Transverse colon (tissue), 4 donors: Measurements from ENCODE around the gene FOXP1. TPM values are rescaled to one million over a fixed set of nuclear protein-coding genes. Genes with fewer than 3 reads are reported as not detected.

Experiments
- DNase-seq: peaks from one replicate; pipeline ENCODE4 v3.0.0-alpha.2; 2019
- H3K27ac ChIP-seq, 4 donors: fragments of 200-600 bp; sonication (generic); 2 replicates each; pipeline ENCODE4 v1.5.1; 2016 to 2018; ENCODE audit warnings: inconsistent platforms in 4 of 4
- H3K27me3 ChIP-seq: fragments of 200-600 bp; sonication (generic); 2 replicates; pipeline ENCODE4 v1.5.1; 2017; ENCODE audit warnings: inconsistent platforms
- H3K36me3 ChIP-seq, 4 donors: fragments of 200-600 bp; sonication (generic); 2 replicates each; pipeline ENCODE4 v1.5.1; 2017 to 2019; ENCODE audit warnings: inconsistent platforms in 4 of 4
- H3K4me1 ChIP-seq, 4 donors: fragments of 200-600 bp; sonication (generic); 2 replicates each; pipeline ENCODE4 v1.5.1; 2017 to 2020; ENCODE audit warnings: inconsistent platforms in 4 of 4
- H3K4me3 ChIP-seq, 4 donors: fragments of 200-600 bp; sonication (generic); 1 replicate in 1 of 4; 2 replicates in 3 of 4; pipeline versions ENCODE4 v1.5.1 to v1.6.1; 2017 to 2019; ENCODE audit warnings: inconsistent platforms in 4 of 4
- H3K9me3 ChIP-seq, 2 donors: fragments of 200-600 bp; sonication (generic); 2 replicates each; pipeline ENCODE4 v1.5.1; 2017 to 2019; ENCODE audit warnings: inconsistent platforms in 2 of 2
- EP300 ChIP-seq: sonication (generic); formaldehyde crosslinking; IDR thresholded peaks from one replicate; pipeline ENCODE4 v1.6.1; 2017; ENCODE audit warnings: antibody characterized with exemption, low read depth
- POLR2A ChIP-seq: fragments of 450-650 bp; IDR thresholded peaks from one replicate; pipeline ENCODE4 v1.6.1; 2016; ENCODE audit warnings: antibody characterized with exemption, mild to moderate bottlenecking, moderate library complexity
- POLR2AphosphoS5 ChIP-seq, 3 donors: sonication (generic); formaldehyde crosslinking; IDR thresholded peaks; one replicate each; pipeline ENCODE4 v1.6.1; 2016; ENCODE audit warnings: antibody characterized with exemption in 3 of 3
- WGBS, 2 donors: methylation state at CpG; one replicate each; pipeline ENCODE4 v1.1.5; 2018; ENCODE audit warnings: low coverage in 1 of 2; 5-methylcytosine and 5-hydroxymethylcytosine counted together
- in situ Hi-C, 4 donors: fragments of 200-750 bp; cut with MboI; loops; one replicate each; pipeline versions ENCODE4 v1.15.0 to v1.15.1; 2017; ENCODE audit warnings: low sequenced_read_pairs in 3 of 4, low pct_ligation_motif_present in 1 of 4, low pct_unique_long_range_greater_than_20kb in 1 of 4
- intact Hi-C: fragments of 100-400 bp; cut with DNase I; formaldehyde crosslinking; loops from one replicate; pipeline ENCODE4 v1.15.1; 2023; ENCODE audit warnings: low total_unique reads
- total RNA-seq, 4 donors: library from RNA; depleted of rRNA; stranded (reverse); fragments of >200 nt; gene quantifications; one replicate each; pipeline ENCODE4 v1.1.0, GENCODE V29; 2016
- TF ChIP-seq, protein P1 (sequence below), 5 experiments: fragments of 200-600 bp in 3 of 5; fragments of 450-650 bp in 2 of 5; sonication (generic) in 3 of 5; IDR thresholded peaks; 1 replicate in 2 of 5; 2 replicates in 3 of 5; pipeline ENCODE4 v1.5.1; 2016 to 2017; ENCODE audit warnings: antibody characterized with exemption in 5 of 5, inconsistent platforms in 3 of 5, mild to moderate bottlenecking in 2 of 5, moderate library complexity in 1 of 5

Gene FOXP1
- total RNA-seq, 4 donors from 2014 or later = 102 to 260 (median 150) TPM

DNA sequence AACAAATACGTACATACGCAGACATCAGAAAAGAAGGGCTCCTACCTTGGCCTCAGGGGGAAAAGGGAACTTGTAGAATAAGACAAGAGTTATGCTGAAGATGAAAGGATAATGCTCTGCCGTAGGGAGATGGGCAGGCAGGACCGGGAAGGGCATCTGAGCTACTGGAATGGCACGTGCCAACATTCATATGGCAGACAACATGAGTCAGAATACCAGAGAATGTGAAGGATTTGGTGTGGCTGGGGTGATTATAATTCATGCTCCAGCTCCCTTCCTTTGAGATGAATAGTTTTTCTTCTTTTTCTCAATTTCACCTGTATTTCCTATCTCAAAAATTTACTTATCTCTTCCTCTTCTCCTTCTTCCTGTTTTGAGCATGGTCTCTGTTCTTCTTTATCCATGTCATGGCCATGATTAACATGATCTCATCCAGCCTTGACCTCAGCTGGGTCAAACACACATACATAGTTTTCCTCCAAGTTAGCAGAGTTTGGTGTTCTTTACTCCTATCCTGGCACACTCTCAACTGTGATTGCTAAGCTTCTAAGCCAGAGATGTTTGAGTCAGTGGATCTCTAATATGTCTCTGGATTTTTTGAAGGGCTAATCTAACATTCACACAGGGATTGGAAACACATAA is 507.0 kb downstream of the FOXP1 start:
- intact Hi-C loops = no loop called here
- H3K27ac ChIP-seq = peak overlapping the region in 3 of 4 donors; percentile 20 to 48 (median 35)

DNA sequence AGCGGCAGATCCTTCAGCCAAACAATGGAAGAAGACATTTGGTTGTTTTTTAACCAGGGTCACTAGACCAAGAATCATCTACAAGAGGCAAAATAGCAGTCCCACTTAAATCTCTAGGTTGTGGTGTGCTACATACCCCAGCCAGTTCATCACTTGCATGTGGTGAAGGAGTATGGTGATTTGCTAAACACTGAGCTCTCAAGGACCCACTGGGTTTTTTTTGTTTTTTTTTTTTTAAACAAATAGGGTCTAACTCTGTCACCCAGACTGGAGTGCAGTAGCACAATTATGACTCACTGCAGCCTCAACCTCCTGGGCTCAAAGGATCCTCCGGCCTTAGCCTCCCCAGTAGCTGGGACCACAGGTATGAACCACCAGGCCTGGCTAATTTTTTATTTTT is 508.0 kb downstream of the FOXP1 start:
- 92 to 97% methylated on average over 2 of the region's 2 CpGs for WGBS, 2 donors
- Histone ChIP-seq H3K9me3 (no peaks in the 10 kb centered on the region), H3K27me3 (no peaks in the 10 kb centered on the region), H3K27ac (peak overlapping the region in 3 of 4 donors; percentile 3 to 20 (median 4)), H3K4me3 (no peak overlapping the region), H3K4me1 (peaks cover 31 to 68% (median 33%) of the 10 kb centered on the region in 4 donors), H3K36me3 (no peaks in the 10 kb centered on the region)
- DNase-seq = no peak
- TF ChIP-seq EP300 = no peak
- TF ChIP-seq POLR2AphosphoS5 (IDR thresholded peaks at IDR 0.05) = no peak
- TF ChIP-seq, protein P1, sequence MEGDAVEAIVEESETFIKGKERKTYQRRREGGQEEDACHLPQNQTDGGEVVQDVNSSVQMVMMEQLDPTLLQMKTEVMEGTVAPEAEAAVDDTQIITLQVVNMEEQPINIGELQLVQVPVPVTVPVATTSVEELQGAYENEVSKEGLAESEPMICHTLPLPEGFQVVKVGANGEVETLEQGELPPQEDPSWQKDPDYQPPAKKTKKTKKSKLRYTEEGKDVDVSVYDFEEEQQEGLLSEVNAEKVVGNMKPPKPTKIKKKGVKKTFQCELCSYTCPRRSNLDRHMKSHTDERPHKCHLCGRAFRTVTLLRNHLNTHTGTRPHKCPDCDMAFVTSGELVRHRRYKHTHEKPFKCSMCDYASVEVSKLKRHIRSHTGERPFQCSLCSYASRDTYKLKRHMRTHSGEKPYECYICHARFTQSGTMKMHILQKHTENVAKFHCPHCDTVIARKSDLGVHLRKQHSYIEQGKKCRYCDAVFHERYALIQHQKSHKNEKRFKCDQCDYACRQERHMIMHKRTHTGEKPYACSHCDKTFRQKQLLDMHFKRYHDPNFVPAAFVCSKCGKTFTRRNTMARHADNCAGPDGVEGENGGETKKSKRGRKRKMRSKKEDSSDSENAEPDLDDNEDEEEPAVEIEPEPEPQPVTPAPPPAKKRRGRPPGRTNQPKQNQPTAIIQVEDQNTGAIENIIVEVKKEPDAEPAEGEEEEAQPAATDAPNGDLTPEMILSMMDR (IDR thresholded peaks at IDR 0.05) = no peak
- TF ChIP-seq POLR2A = no peak
- in situ Hi-C loops (loop anchor here in 1 of 4 donors (10.0 kb wide), 1 partner anchor 71 kb away; no protein-coding TSS in a partner anchor), intact Hi-C loops (no loop called here)

More for the DNA sequence above, 507.0 kb downstream of the FOXP1 start:
- Histone ChIP-seq H3K4me3 (no peak overlapping the region), H3K27me3 (no peaks in the 10 kb centered on the region), H3K36me3 (no peaks in the 10 kb centered on the region), H3K9me3 (no peaks in the 10 kb centered on the region), H3K4me1 (peaks cover 30 to 69% (median 35%) of the 10 kb centered on the region in 4 donors)
- DNase-seq = no peak
- in situ Hi-C loops = loop anchor here in 1 of 4 donors (10.0 kb wide), 1 partner anchor 72 kb away; no protein-coding TSS in a partner anchor
- no peak for TF ChIP-seq EP300
- 92% methylated on average over 3 to 5 of the region's 5 CpGs for WGBS, 2 donors

DNA sequence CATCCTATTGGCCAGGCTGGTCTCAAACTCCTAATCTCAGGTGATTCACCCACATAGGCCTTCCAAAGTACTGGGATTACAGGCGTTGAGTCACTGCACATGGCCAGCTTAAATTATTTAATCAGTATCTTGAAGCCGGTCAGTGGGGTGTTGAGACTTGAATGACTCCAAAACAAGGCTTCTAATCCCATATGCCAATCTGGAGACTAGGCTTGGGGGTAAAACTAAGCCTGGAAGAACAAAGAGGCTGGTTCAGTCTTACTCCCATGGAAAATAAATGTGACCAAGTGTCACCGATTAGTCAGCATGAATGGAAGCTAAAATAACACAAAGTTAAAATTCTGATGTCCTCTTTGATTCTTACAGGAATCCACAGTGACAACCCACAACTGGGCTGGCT is 509.1 kb downstream of the FOXP1 start:
- TF ChIP-seq EP300 (no peak), POLR2AphosphoS5 (IDR thresholded peaks at IDR 0.05) (no peak), POLR2A (no peak)
- TF ChIP-seq, protein P1 (IDR thresholded peaks at IDR 0.05) = no peak
- DNase-seq = no peak
- peaks cover 28 to 69% (median 36%) of the 10 kb centered on the region in 4 donors for H3K4me1 ChIP-seq
- in situ Hi-C loops (loop anchor here in 2 of 4 donors (10.0 to 25.0 kb wide), 2 partner anchors 70 to 513 kb away; partner anchors contain the start of gene FOXP1 (in 1 of the 2)), intact Hi-C loops (no loop called here)
- 86 to 90% methylated on average over 1 to 3 of the region's 3 CpGs for WGBS, 2 donors
- H3K36me3 ChIP-seq = no peaks in the 10 kb centered on the region
- H3K4me3 ChIP-seq = no peak overlapping the region
- peak overlapping the region in 3 of 4 donors; percentile 3 to 18 (median 17) for H3K27ac ChIP-seq
- no peaks in the 10 kb centered on the region for H3K9me3 ChIP-seq
- no peaks in the 10 kb centered on the region for H3K27me3 ChIP-seq

DNA sequence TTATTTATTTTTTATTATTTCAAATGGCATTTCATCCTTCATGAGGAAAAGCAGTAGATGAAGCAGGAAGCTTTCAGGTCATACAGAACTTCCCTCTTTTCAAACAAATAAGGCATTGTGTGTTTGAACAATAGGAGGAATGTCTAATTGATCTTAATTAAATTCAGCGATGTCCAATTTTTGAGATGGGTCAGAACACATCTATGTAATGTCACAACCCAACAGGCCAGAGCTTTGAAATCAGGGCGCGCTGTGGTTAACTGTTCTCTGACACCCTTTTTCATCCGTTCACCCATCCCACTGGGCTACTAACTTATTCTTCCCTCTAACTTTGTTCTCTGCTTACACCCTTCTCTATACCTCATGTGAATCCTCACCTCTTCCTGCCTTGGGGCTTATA is 510.5 kb downstream of the FOXP1 start:
- no peaks in the 10 kb centered on the region for H3K36me3 ChIP-seq
- no peaks in the 10 kb centered on the region for H3K27me3 ChIP-seq
- no peak for TF ChIP-seq EP300
- no peak for TF ChIP-seq POLR2AphosphoS5 (IDR thresholded peaks at IDR 0.05)
- no peak for TF ChIP-seq POLR2A
- TF ChIP-seq, protein P1 (IDR thresholded peaks at IDR 0.05) = no peak
- intact Hi-C loops (no loop called here), in situ Hi-C loops (loop anchor here in 2 of 4 donors (10.0 to 25.0 kb wide), 2 partner anchors 68 to 514 kb away; partner anchors contain the start of gene FOXP1 (in 1 of the 2))
- no peak for DNase-seq
- 84 to 93% methylated on average over 4 of the region's 4 CpGs for WGBS, 2 donors
- peaks cover 23 to 69% (median 31%) of the 10 kb centered on the region in 4 donors for H3K4me1 ChIP-seq
- no peak overlapping the region for H3K4me3 ChIP-seq
- H3K27ac ChIP-seq = peak overlapping the region in 3 of 4 donors; percentile 27 to 98 (median 65)
- H3K9me3 ChIP-seq = no peaks in the 10 kb centered on the region
